GM19239 (cell line): Measurements from ENCODE around the gene COQ8B.
"Not testable (repeated sequence)": the region's sequence is repeated elsewhere in the genome, so short reads cannot be mapped to it uniquely, and the experiment has no call there.

ENCODE experiments used
- DNase-seq: peaks from one replicate; pipeline ENCODE4 v3.0.0; 2011; ENCODE audit warnings: low spot score; ENCODE audit not compliant: insufficient read length
- FAIRE-seq: peaks from 2 replicates; lab custom pipeline; 2011; peaks lifted over from hg19 to GRCh38; lab: Jason Lieb, UNC

COQ8B gene

DNA sequence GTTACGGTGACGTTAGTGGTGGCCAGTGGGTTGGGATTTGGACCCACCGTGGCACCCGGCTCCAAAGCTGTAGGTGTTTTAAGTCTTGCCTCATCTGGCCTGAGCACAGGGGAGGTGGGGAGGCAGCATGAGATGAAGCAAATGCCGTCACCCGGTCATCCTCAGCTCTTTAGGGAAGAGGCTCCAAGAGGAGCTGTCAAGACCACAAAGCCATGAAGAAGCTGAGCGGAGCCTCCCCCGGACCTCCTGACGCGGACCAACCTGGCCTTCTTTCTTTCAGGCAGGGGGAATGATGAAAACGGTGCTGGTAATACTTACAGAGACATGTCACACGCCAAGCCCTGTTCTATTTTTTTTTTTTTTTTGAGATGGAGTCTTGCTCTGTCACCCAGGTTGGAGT, 26.2 kb upstream of the COQ8B start:
- FAIRE-seq = no peak
- DNase-seq = no peak

DNA sequence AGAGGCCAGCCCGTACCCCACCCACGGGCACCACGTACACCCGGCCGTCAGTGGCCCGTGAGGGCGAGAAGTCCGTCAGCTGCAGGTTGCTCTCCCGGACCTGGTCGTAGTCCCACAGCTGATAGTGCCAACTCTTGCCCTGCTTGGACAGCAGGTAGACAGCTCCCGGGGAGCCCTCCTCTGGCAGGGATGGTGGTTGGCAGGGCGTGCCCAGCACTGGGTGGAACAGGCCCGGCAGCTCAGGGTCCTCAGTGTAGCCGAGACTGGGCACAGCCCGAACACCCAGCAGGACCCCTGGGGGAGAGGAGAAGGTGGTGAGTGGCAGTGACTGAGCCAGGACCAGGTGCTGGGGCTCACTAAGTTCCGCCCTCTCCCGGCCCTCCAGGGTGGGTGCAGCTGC, 25.8 kb upstream of the COQ8B start:
- DNase-seq (no peak), FAIRE-seq (no peak)

DNA sequence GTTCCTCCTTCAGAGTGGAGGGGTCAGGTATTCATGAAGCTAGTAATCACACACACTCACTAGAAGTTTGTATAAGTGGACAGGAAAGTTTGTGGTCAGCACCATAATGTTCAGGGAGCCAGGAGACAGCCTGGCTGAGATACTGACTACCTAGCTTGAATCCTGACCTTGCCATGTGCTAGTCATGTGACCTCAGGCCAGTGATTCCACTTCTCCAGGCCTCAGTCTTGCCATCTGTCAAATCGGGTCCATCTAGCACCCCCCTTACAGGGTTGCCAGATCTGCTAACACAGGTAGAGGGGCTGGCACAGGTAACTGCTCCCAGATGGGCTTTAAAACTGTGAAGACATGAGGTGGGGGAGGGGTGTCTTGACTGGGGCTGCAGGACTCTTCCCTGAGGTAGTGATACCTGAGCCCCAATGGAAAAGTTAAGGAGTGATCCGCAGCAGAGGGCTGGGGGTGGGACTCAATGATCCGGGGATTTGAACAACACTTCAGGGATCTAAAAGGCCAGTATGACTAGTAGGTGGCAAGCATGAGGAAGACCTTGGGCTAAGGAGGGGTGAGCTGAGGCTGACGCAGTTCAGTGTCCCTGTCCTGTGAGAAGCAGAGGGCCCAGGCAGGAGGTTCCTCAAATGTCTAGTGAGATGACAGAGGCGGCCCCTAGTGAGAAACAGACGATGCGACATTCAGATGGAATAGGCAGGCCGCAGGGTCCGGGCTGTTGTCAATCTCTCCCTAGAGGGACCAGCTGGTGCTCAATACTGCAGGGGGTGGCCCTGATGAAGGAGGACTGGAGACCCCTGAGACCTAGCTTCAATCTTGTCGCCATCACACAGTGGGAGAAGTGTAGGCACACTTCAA, 25.1 kb upstream of the COQ8B start:
- DNase-seq (no peak), FAIRE-seq (no peak)

- no peak for DNase-seq
- no peak for FAIRE-seq
These were observed 24.1 kb upstream of the COQ8B start for GRCh38 chr19:40740747-40741146.

DNA sequence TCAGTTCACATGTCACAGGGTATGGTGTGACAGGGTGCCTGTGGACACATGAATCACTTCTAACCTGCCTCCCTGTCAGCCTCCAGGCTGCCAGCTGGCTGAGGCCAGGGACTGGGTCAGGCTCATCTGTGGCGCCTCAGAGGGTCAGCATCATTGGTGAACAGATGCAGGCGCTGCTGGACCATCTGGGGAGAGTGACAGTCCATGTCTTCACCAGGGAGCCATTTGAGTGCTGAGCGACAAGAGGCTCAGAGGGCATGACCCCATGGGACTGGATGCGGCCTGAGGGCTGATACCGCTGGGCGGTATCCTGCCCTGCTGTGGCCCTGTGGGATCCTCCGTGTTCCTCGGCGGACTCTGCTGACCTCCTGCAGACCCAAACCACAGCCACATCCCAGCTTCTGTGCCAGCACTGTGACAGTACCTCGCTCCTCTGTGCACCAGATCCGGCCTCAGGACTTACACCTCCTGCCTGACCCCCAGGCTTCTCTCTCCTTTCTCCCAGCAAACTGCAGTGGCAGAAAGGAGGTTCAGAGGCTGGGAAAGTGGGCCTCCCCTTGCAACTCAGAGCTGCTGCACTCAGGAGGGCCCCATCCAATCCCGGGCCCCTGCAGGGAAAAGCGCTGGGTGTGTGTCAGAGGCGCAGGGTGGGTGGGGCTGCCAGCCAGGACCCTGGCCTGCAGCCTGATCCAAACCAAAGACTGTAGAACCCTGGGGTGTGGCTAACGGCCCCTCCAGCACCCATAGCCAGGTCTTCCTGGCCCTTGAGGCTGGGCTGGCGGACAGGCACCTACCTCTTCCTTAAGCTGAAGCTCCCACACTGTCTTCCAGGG, 23.4 kb upstream of the COQ8B start:
- FAIRE-seq (no peak), DNase-seq (no peak)

DNA sequence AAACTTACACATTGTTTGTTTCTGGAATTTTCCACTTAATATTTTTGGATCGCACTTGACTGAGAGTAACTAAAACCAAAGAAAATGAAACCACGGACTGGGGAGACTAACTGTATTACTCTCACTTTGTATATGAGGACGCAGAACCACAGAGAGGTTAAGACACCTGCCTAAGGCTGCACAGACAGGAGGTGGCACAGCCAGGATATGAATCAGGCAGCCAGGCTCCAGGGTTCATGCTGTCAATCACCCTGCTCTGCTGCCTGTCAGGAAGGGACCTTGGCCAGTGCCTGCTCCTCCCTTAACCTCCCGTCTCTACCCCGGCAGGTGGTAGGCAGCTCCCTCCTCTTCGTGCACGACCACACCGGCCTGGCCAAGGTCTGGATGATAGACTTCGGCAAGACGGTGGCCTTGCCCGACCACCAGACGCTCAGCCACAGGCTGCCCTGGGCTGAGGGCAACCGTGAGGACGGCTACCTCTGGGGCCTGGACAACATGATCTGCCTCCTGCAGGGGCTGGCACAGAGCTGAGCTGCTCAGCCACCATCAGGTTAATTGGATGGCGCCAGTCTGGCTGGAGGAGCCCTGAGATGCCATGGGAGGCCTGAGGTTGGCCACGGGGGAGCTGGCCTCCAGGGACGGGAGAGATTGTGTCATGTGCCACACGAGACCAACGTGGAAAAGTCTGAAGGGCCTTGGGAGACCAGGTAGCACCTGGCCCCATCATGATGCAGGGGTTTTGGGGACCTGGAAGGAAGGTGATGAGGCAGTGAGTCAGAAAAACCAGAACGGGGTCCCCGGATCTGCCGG, 22.5 kb upstream of the COQ8B start:
- no peak for FAIRE-seq
- DNase-seq = no peak

- FAIRE-seq = no peak
- no peak for DNase-seq
These were observed 20.5 kb upstream of the COQ8B start for GRCh38 chr19:40737102-40737644.

DNA sequence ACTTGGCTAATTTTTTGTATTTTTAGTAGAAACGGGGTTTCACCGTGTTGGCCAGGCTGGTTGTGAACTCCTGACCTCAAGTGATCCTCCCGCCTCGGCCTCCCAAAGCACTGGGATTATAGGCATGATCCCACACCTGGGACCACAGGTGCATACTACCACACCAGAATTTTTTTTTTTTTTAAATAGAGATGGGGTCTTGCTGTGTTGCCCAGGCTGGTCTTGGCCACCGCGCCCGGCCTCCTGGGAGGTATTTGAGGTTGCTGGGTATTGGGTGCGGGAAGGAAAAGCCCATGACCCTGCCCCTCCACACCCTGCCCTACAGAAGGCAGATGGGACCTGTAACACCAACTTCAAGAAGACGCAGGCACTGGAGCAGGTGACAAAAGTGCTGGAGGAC, 20.0 kb upstream of the COQ8B start:
- no peak for DNase-seq
- FAIRE-seq = no peak

DNA sequence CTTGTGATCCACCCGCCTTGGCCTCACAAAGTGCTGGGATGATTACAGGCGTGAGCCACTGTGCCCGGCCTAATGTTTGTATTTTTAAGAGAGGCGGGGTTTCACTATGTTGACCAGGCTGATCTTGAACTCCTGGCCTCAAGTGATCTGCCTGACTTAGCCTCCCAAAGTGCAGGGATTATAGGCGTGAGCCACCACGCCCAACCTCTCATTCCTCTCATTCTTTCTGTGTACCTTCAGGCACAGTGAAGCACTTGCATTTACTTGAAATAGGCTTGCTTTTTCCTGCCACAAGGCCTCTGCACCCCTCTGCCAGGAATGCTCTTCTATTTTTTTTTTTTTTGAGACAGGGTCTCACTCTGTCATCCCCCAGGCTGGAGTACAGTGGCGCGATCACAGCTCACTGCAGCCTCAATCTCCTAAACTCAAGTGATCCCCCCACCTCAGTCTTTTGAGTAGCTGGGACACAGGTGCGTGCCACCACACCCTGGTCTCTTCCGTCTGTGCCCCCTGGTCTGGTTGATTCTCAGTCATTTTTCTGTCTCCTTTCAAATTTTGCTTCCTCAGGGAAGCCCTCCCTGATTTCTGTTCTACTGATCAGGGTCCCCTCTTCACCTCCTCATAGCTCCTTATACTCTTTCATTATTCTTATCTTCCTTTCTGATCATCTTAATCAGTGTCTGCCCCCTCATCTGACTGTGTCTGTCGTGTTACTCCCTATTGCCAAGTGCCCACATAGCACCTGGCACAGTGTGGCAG, 18.5 kb upstream of the COQ8B start:
- no peak for DNase-seq
- no peak for FAIRE-seq

DNA sequence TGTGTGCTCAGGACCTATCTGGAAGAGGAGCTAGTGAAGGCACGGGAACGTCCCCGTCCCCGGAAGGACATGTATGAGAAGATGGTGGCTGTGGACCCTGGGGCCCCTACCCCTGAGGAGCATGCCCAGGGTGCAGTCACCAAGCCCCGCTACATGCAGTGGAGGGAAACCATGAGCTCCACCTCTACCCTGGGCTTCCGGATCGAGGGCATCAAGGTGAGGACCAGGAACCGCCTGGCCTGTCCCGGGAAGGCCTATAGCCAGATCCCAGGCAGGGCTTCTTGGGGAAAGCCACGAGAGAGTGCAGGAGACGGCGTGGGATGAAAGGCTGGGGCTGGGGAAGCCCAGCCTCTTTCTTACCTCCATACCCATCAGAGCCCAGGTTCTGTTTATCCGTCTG, 16.5 kb upstream of the COQ8B start:
- FAIRE-seq = no peak

DNA sequence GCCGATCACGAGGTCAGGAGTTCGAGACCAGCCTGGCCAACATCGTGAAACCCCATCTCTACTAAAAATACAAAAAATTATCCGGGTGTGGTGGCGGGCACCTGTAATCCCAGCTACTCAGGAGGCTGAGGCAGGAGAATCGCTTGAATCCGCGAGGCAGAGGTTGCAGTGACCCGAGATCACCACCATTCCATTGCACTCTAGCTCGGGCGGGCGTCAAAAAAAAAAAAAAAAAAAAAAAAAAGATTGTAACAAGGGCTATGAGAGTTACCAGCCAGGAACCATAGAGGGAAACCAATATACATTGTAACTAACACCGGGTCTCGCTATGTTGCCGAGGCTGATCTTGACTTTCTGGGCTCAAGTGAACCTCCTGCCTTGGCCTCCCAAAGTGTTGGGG, 15.6 kb upstream of the COQ8B start:
- not testable (repeated sequence) for FAIRE-seq, DNase-seq

More for the DNA sequence above, 16.5 kb upstream of the COQ8B start:
- DNase-seq = no peak

- not testable (repeated sequence) for DNase-seq, FAIRE-seq
These were observed 13.4 kb upstream of the COQ8B start for GRCh38 chr19:40730065-40730464.

DNA sequence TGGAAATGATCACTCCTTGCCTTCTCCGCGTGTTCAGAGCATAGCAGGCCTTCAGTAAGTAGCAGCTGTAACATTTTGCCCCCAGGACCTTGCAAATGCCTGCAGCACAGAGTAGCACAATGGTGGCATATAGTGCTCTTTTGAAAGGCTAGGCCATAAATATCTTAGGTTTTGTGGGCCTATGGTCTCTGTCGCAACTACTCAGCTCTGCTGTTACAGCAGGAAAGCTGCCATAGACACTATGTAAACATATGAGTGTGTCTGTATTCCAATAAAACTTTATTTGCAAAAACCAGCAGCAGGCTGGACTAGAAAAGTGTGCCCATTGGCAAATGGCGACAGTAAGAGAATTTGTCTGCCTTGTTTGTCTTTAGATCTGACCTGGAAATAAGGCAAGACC, 9.6 kb upstream of the COQ8B start:
- DNase-seq = no peak
- no peak for FAIRE-seq

- DNase-seq (no peak), FAIRE-seq (no peak)
These were observed 8.2 kb upstream of the COQ8B start for GRCh38 chr19:40724855-40725254.

- FAIRE-seq = no peak
- no peak for DNase-seq
These were observed 7.6 kb upstream of the COQ8B start for GRCh38 chr19:40724315-40724714.

DNA sequence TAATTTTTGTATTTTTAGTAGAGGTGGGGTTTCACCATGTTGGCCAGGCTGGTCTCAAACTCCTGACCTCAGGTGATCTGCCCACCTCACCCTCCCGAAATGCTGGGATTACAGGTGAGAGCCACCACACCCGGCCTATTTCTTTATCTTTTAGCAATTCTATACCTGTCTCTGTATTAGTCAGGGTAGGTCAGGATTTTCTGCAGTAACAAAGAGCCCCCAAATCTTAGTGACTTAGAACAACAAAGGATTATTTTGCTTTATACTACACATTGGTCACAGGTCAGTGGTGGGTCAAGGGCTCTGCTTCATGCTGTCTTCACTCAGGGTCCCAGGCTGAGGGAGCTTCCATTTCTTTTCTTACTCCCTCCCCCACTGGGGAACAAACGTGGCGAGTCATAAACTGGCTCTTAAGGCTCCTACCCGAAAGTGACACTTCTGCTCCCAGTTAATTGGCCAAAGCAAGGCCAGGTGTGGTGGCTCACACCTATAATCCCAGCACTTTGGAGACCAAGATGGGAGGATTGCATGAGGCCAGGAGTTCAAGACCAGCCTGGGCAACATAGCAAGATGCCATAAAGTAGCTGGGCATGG, 7.1 kb upstream of the COQ8B start:
- FAIRE-seq (no peak), DNase-seq (no peak)

DNA sequence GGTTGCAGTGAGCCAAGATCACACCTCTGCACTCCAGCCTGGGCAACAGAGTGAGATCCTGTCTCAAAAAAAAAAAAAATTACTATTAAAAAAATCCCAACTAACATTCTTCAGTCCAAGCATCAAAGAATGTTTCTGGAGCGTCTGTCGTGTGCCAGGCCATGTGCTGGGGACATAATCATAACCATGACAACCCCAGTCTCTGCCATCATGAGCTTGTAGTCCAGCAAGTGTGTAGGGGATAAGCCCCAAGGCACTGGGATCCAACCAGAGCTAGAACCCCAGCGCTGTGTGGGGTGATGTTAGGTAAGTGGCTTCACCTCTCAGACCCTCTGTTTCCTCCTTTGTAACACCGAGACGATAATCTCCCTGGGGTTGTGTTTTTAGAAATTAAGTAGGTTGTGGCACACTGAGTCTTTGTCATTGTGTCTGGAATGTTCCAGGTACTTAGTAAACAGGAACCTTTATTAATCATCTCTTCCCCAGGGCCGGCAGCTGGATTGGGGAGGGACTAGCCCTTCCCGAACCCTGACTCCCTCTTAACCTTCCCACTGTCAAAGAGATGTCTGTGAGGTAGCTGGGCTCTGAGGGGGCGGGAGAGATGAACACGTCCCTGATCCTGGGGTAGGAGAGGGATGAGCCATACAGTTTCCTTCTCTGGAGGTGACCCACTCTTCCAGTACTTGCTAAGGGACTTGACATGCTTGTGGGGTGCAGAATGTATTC, 5.4 kb upstream of the COQ8B start:
- no peak for FAIRE-seq

DNA sequence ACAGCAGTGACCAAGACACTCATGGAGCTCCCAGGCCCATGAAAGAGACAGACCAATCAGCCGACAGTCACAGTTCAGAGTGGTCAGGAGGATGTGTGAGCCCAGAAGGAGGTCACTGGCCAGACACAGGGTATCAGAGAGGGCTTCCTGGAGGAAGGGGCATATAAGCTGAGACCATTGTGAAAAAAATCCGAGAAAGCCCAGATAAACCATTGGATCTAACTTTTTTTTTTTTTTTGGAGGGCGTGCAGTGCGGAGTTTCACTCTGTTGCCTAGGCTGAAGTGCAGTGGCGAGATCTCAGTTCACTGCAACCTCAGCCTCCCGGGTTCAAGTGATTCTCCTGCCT, 4.4 kb upstream of the COQ8B start:
- no peak for FAIRE-seq
- no peak for DNase-seq

More for the DNA sequence above, 5.4 kb upstream of the COQ8B start:
- DNase-seq = no peak
